SK-N-SH treated with all-trans-retinoic acid at 6 μM for 48 hours (cell line): ENCODE results near the gene SEPHS1.

Experiments used
- ARNTL ChIP-seq: fragments of 450-650 bp; formaldehyde crosslinking; IDR thresholded peaks from 2 replicates; pipeline ENCODE4 v1.5.0; 2020; ENCODE audit warnings: low read depth, mild to moderate bottlenecking, moderate library complexity, borderline replicate concordance
- ESRRG ChIP-seq: fragments of 250-450 bp; sonication (Bioruptor Pico); IDR thresholded peaks from 2 replicates; pipeline ENCODE4 v1.6.1; 2021; ENCODE audit warnings: mild to moderate bottlenecking
- ISL1 ChIP-seq: fragments of 250-450 bp; sonication (Bioruptor Pico); IDR thresholded peaks from 2 replicates; pipeline ENCODE4 v2.1.2; 2022; ENCODE audit warnings: mild to moderate bottlenecking, moderate library complexity
- RARB ChIP-seq: fragments of 250-450 bp; sonication (Bioruptor Pico); IDR thresholded peaks from 2 replicates; pipeline ENCODE4 v1.8.0; 2021; ENCODE audit warnings: mild to moderate bottlenecking, moderate library complexity
- SNAI2 ChIP-seq: fragments of 250-450 bp; sonication (Bioruptor Pico); IDR thresholded peaks from 2 replicates; pipeline ENCODE4 v1.5.0; 2020; ENCODE audit warnings: mild to moderate bottlenecking, moderate library complexity
- TOX ChIP-seq: fragments of 250-450 bp; sonication (Bioruptor Pico); IDR thresholded peaks from 2 replicates; pipeline ENCODE4 v1.8.0; 2021; ENCODE audit warnings: mild to moderate bottlenecking, moderate library complexity, borderline replicate concordance
- ZFP30 ChIP-seq: fragments of 450-650 bp; formaldehyde crosslinking; IDR thresholded peaks from 2 replicates; pipeline ENCODE4 v1.5.0; 2022; ENCODE audit warnings: mild to moderate bottlenecking, moderate library complexity
- TF ChIP-seq, protein P1 (sequence below): fragments of 250-450 bp; sonication (Bioruptor Pico); IDR thresholded peaks from 2 replicates; pipeline ENCODE4 v1.8.0; 2021; ENCODE audit warnings: low read depth, mild to moderate bottlenecking, moderate library complexity, borderline replicate concordance
- TF ChIP-seq, protein P2 (sequence below): fragments of 250-450 bp; sonication (Bioruptor Pico); IDR thresholded peaks from 2 replicates; pipeline ENCODE4 v1.8.0; 2020; ENCODE audit warnings: mild to moderate bottlenecking, moderate library complexity, borderline replicate concordance
- TF ChIP-seq, protein P3 (sequence below): fragments of 250-450 bp; sonication (Bioruptor Pico); IDR thresholded peaks from 2 replicates; pipeline ENCODE4 v1.5.1; 2021; ENCODE audit warnings: mild to moderate bottlenecking, moderate library complexity

DNA sequence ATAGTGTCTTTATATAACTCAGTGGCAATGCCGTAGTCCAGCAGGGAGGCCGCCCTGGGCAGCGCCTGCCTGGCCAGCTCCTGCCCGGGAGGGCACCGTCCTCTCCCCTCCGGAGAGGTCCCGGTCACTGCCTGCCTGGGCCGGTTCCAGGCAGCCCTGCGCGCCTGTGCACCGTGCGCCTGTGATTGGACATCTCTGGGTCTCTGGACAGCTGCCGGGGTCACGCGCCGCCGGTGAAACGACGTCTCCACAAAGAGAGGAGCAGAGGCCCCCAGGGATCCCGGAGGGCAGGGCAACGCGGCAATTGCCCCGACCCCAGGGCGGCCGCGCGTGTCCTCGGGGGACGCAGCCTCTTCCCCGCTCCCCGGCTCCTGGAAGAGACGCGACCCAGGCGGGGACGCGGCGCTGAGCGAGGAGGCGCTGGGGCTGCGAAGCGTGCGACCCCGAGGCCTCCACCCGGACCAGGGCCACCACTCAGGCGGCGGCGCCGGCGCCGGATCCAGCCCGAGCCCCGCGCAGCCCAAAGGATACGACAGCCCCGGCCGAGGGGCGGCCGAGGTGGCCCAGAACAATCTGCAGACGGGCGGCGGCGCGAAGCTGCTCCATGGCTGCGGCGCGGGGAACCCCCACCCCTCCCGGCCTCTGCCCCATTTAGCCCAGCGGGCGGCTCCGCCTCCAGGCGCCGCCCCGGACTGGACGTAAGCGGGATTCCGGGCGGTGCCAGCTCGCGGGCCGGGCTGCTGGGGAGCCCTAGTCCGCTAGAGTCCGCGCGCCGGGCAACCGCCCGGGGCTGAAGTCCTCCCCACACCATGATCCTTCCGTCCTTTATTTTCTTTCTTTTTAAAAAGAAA lies 48.4 kb downstream of the SEPHS1 start, which contains the start of gene PHYH:
- TF ChIP-seq ZFP30 (CRISPR knock-in tag) = no peak
- no peak for TF ChIP-seq ISL1
- no peak for TF ChIP-seq TOX
- TF ChIP-seq, protein P1, sequence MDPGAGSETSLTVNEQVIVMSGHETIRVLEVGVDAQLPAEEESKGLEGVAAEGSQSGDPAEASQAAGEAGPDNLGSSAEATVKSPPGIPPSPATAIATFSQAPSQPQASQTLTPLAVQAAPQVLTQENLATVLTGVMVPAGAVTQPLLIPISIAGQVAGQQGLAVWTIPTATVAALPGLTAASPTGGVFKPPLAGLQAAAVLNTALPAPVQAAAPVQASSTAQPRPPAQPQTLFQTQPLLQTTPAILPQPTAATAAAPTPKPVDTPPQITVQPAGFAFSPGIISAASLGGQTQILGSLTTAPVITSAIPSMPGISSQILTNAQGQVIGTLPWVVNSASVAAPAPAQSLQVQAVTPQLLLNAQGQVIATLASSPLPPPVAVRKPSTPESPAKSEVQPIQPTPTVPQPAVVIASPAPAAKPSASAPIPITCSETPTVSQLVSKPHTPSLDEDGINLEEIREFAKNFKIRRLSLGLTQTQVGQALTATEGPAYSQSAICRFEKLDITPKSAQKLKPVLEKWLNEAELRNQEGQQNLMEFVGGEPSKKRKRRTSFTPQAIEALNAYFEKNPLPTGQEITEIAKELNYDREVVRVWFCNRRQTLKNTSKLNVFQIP = no peak
- TF ChIP-seq, protein P2, sequence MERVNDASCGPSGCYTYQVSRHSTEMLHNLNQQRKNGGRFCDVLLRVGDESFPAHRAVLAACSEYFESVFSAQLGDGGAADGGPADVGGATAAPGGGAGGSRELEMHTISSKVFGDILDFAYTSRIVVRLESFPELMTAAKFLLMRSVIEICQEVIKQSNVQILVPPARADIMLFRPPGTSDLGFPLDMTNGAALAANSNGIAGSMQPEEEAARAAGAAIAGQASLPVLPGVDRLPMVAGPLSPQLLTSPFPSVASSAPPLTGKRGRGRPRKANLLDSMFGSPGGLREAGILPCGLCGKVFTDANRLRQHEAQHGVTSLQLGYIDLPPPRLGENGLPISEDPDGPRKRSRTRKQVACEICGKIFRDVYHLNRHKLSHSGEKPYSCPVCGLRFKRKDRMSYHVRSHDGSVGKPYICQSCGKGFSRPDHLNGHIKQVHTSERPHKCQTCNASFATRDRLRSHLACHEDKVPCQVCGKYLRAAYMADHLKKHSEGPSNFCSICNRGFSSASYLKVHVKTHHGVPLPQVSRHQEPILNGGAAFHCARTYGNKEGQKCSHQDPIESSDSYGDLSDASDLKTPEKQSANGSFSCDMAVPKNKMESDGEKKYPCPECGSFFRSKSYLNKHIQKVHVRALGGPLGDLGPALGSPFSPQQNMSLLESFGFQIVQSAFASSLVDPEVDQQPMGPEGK (CRISPR knock-in tag) = no peak
- no peak for TF ChIP-seq ARNTL (CRISPR knock-in tag)
- TF ChIP-seq, protein P3, sequence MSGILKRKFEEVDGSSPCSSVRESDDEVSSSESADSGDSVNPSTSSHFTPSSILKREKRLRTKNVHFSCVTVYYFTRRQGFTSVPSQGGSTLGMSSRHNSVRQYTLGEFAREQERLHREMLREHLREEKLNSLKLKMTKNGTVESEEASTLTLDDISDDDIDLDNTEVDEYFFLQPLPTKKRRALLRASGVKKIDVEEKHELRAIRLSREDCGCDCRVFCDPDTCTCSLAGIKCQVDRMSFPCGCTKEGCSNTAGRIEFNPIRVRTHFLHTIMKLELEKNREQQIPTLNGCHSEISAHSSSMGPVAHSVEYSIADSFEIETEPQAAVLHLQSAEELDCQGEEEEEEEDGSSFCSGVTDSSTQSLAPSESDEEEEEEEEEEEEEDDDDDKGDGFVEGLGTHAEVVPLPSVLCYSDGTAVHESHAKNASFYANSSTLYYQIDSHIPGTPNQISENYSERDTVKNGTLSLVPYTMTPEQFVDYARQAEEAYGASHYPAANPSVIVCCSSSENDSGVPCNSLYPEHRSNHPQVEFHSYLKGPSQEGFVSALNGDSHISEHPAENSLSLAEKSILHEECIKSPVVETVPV (CRISPR knock-in tag) = no peak
- no peak for TF ChIP-seq ESRRG (CRISPR knock-in tag)
- no peak for TF ChIP-seq RARB (CRISPR knock-in tag)
- TF ChIP-seq SNAI2 (CRISPR knock-in tag) = no peak
